K562 (cell line): ENCODE measurements around the gene MAML3. TPM values are rescaled to one million over a fixed set of nuclear protein-coding genes. Genes with fewer than 3 reads are reported as not detected.

ENCODE experiments used
- ATAC-seq: fragments of 200-7000 bp; cut with Tn5 transposase; 3 replicates; pipeline ENCODE4 v1.9.1; 2020; ENCODE audit warnings: moderate library complexity
- BruUV-seq: library from RNA; stranded (reverse); fragments of 400-500 nt; replicated peaks from 2 replicates; lab custom pipeline; 2021; lab: Mats Ljungman, UMichigan
- CTCF ChIA-PET: fragments of 300-600 bp; formaldehyde crosslinking; extraction: SDS; loops from one replicate; lab custom pipeline; 2021; ENCODE audit warnings: low intra/inter-chr PET ratio; lab: Yijun Ruan, JAX
- POLR2A ChIA-PET: fragments of 300-600, 350-650 bp; sonication (Branson Sonifier 250); formaldehyde crosslinking; extraction: SDS; loops from one replicate; lab custom pipeline; 2021; ENCODE audit warnings: antibody characterized with exemption, inconsistent platforms; lab: Yijun Ruan, JAX
- DNase-seq, 4 experiments: peaks; one replicate each; pipeline versions ENCODE4 v3.0.0 to v3.0.0-alpha.2; 2011 to 2018; ENCODE audit warnings: low spot score in 3 of 4, mixed read lengths in 3 of 4; ENCODE audit errors: extremely low read depth in 1 of 4
- FAIRE-seq: peaks from 2 replicates; lab custom pipeline; 2011; peaks lifted over from hg19 to GRCh38; lab: Jason Lieb, UNC
- H2AFZ ChIP-seq: 2 replicates; pipeline ENCODE4 v1.6.0; 2011; ENCODE audit warnings: low read depth, low read length, control low read depth, inconsistent platforms
- H3K27ac ChIP-seq: fragments of 200-600 bp; 3 replicates; pipeline ENCODE4 v1.8.0; 2011; ENCODE audit warnings: low read depth, mild to moderate bottlenecking, control low read depth, inconsistent platforms, low read length, moderate library complexity, mixed read lengths; ENCODE audit errors: extremely low read depth
- H3K27me3 ChIP-seq, 2 experiments: fragments of 300-600 bp in 1 of 2; 2 replicates in 1 of 2; 3 replicates in 1 of 2; pipeline versions ENCODE4 v1.6.0 to v1.8.0; 2011; ENCODE audit warnings: inconsistent platforms in 2 of 2, low read length in 2 of 2, mild to moderate bottlenecking in 1 of 2, mixed read lengths in 1 of 2, moderate library complexity in 1 of 2; ENCODE audit not compliant: control insufficient read depth in 2 of 2, insufficient read depth in 2 of 2
- H3K36me3 ChIP-seq: fragments of 300-600 bp; 3 replicates; pipeline ENCODE4 v1.8.0; 2011; ENCODE audit warnings: mild to moderate bottlenecking, low read length, inconsistent platforms; ENCODE audit not compliant: control insufficient read depth, insufficient read depth
- H3K4me1 ChIP-seq, 2 experiments: fragments of 200-600 bp in 1 of 2; replicated peaks in 1 of 2; 2 replicates in 1 of 2; 3 replicates in 1 of 2; pipeline versions ENCODE4 v1.5.1 to v1.8.0; 2011; ENCODE audit warnings: inconsistent platforms in 2 of 2, low read length in 2 of 2, mild to moderate bottlenecking in 1 of 2, mixed read lengths in 1 of 2, moderate library complexity in 1 of 2; ENCODE audit not compliant: control insufficient read depth in 2 of 2, insufficient read depth in 2 of 2
- H3K4me2 ChIP-seq: 2 replicates; pipeline ENCODE4 v1.6.1; 2011; ENCODE audit warnings: low read length, control low read depth, inconsistent platforms, mixed read lengths; ENCODE audit not compliant: insufficient read depth
- H3K4me3 ChIP-seq: fragments of 200-600 bp; sonication (generic), shearing (Covaris generic); 2 replicates; pipeline ENCODE4 v1.5.1; 2016; ENCODE audit warnings: control low read depth, inconsistent platforms
- H3K79me2 ChIP-seq: fragments of 200-600 bp; 3 replicates; pipeline ENCODE4 v1.8.0; 2011; ENCODE audit warnings: low read length, inconsistent platforms; ENCODE audit not compliant: control insufficient read depth, insufficient read depth
- H3K9ac ChIP-seq, 2 experiments: 2 replicates each; pipeline versions ENCODE4 v1.6.0 to v1.6.1; 2011; ENCODE audit warnings: low read depth in 2 of 2, low read length in 2 of 2, control low read depth in 1 of 2, inconsistent platforms in 1 of 2, mild to moderate bottlenecking in 1 of 2, mixed read lengths in 1 of 2; ENCODE audit not compliant: insufficient read depth in 1 of 2
- H3K9me1 ChIP-seq: one replicate; pipeline ENCODE4 v1.6.0; 2011; ENCODE audit warnings: inconsistent platforms, mild to moderate bottlenecking, low read length, moderate library complexity; ENCODE audit not compliant: control insufficient read depth, insufficient read depth
- H3K9me3 ChIP-seq: replicated peaks from 2 replicates; pipeline ENCODE4 v1.5.1; 2011; ENCODE audit warnings: low read depth, low read length, inconsistent platforms; ENCODE audit not compliant: control insufficient read depth, insufficient read depth
- H4K20me1 ChIP-seq: replicated peaks from 2 replicates; pipeline ENCODE4 v1.6.1; 2011; ENCODE audit warnings: low read length, inconsistent platforms, mixed read lengths; ENCODE audit not compliant: control insufficient read depth, insufficient read depth
- DMBX1 ChIP-seq: fragments of 250-450 bp; sonication (Bioruptor Pico); IDR thresholded peaks from 2 replicates; pipeline ENCODE4 v1.8.0; 2022; ENCODE audit warnings: inconsistent platforms, mild to moderate bottlenecking, moderate library complexity, borderline replicate concordance
- ELK1 ChIP-seq: sonication (generic); formaldehyde crosslinking; IDR thresholded peaks from 2 replicates; pipeline ENCODE4 v1.8.1; 2022; ENCODE audit warnings: missing genetic modification reagents
- SNRNP70 ChIP-seq: fragments of 200-400 bp; formaldehyde crosslinking; optimal IDR thresholded peaks from 2 replicates; pipeline ENCODE3; 2017; ENCODE audit warnings: low read depth, low read length
- ZNF124 ChIP-seq: sonication (generic); formaldehyde crosslinking; IDR thresholded peaks from 2 replicates; pipeline ENCODE4 v1.8.1; 2022; ENCODE audit warnings: missing genetic modification reagents
- ZNF75A ChIP-seq: fragments of 450-650 bp; formaldehyde crosslinking; IDR thresholded peaks from 2 replicates; pipeline ENCODE4 v1.4.0; 2020; ENCODE audit warnings: mild to moderate bottlenecking
- WGBS: fragments of 100-300 bp; shearing (Covaris generic); methylation state at CpG from one replicate; pipeline ENCODE4 v1.1.6; 2016; ENCODE audit warnings: low coverage, mixed read lengths; ENCODE audit not compliant: insufficient coverage; ENCODE audit errors: missing lambda C conversion rate; 5-methylcytosine and 5-hydroxymethylcytosine counted together
- in situ Hi-C: fragments of 300-500 bp; cut with MboI; formaldehyde crosslinking; loops from 4 replicates; pipeline ENCODE4 v1.15.0; 2018; ENCODE audit warnings: inconsistent platforms, mixed read lengths
- intact Hi-C: fragments of 100-400 bp; cut with micrococcal nuclease; formaldehyde crosslinking; loops from 2 replicates; pipeline ENCODE4 v1.14.2; 2022
- polyA plus RNA-seq, 8 experiments: library from polyadenylated mRNA; depleted of rRNA in 4 of 8; stranded (reverse) in 5 of 8; unstranded in 3 of 8; fragments of >200 nt; fragmentation: Nextera tagmentation in 2 of 8; fragmentation: Illumina TruSeq in 1 of 8; extraction: Ambion mirVana in 2 of 8; extraction: Trizol in 1 of 8; gene quantifications; 2 replicates each; pipeline versions ENCODE4 v1.2.1 to v1.2.3, GENCODE V29; 2011 to 2014; ENCODE audit warnings: inconsistent platforms in 1 of 8, missing spikeins in 1 of 8
- total RNA-seq, 7 experiments: library from RNA; depleted of rRNA in 6 of 7; stranded (reverse); fragments of >200 nt in 6 of 7; fragmentation: Illumina TruSeq in 2 of 7; extraction: Trizol in 2 of 7; gene quantifications; 2 replicates each; pipeline versions ENCODE4 v1.2.1 to v1.2.3, GENCODE V29; 2011 to 2021; ENCODE audit warnings: low replicate concordance in 1 of 7

The MAML3 gene
- total and polyA plus RNA-seq, 9 of the 15 experiments (the other 6 are each of a cell fraction or from before 2014, with no cell fraction given) = 0.01 to 0.55 (median 0.25) TPM

- TF ChIP-seq ZNF124 (no peak), ELK1 (CRISPR knock-in tag) (no peak), DMBX1 (CRISPR knock-in tag) (no peak), ZNF75A (CRISPR knock-in tag) (no peak)
- Histone ChIP-seq H4K20me1 (no peaks in the 10 kb centered on the region), H3K27me3 (no peaks in the 10 kb centered on the region), H2AFZ (no peak overlapping the region), H3K9me1 (no peaks in the 10 kb centered on the region), H3K27ac (no peak overlapping the region), H3K9me3 (no peaks in the 10 kb centered on the region), H3K4me1 (no peaks in the 10 kb centered on the region; a peak in 1 of 5 replicates), H3K4me2 (no peak overlapping the region), H3K79me2 (no peaks in the 10 kb centered on the region), H3K36me3 (peaks cover 15% of the 10 kb centered on the region), H3K9ac (no peak overlapping the region), H3K4me3 (no peak overlapping the region)
- ChIA-PET POLR2A (interaction anchor here (0.6 kb wide), 1 partner anchor 21 kb away, joined by 3 read pairs; no protein-coding TSS in a partner anchor), CTCF (no interaction called here)
- intact Hi-C loops (no loop called here), in situ Hi-C loops (no loop called here)
- no TSS peak for BruUV-seq
- ATAC-seq = no peak
- FAIRE-seq = no peak
- 63% methylated on average over 2 of the region's 2 CpGs for WGBS
- no peak for DNase-seq
These were observed 443.9 kb downstream of the MAML3 start for GRCh38 chr4:139710073-139710472.

GRCh38 chr4:139709660-139710059 is 444.3 kb downstream of the MAML3 start:
- BruUV-seq = no TSS peak

More at GRCh38 chr4:139709660-139710059, 444.3 kb downstream of the MAML3 start:
- H4K20me1 ChIP-seq = no peaks in the 10 kb centered on the region
- H3K9me3 ChIP-seq = no peaks in the 10 kb centered on the region
- no peak for ATAC-seq
- H3K4me3 ChIP-seq = no peak overlapping the region
- no peaks in the 10 kb centered on the region for H3K27me3 ChIP-seq
- no peak for DNase-seq
- H3K4me2 ChIP-seq = no peak overlapping the region
- 20% methylated on average over 1 of the region's 1 CpG for WGBS
- intact Hi-C loops (no loop called here), in situ Hi-C loops (no loop called here)
- peaks cover 17% of the 10 kb centered on the region for H3K36me3 ChIP-seq
- H3K27ac ChIP-seq = no peak overlapping the region
- TF ChIP-seq SNRNP70 = no peak
- no peaks in the 10 kb centered on the region for H3K79me2 ChIP-seq
- no peak overlapping the region for H3K9ac ChIP-seq
- FAIRE-seq = no peak
- ChIA-PET POLR2A (no interaction called here), CTCF (no interaction called here)
- H3K9me1 ChIP-seq = no peaks in the 10 kb centered on the region
- no peaks in the 10 kb centered on the region; a peak in 1 of 5 replicates for H3K4me1 ChIP-seq
- no peak overlapping the region for H2AFZ ChIP-seq
